ENCODE data around the gene STX3.
A peak's percentile ranks its signal among the peaks of the same experiment; 100 is the strongest.

- TF ChIP-seq CTCF (conservative IDR thresholded peaks at IDR 0.05 in 1 of 2, IDR thresholded peaks at IDR 0.05 in 1 of 2; ENCODE audit: extremely low read depth in 1 of 2, insufficient read depth in 1 of 2, low read depth in 1 of 2, low read length in 2 of 2) = peak; percentile 71 to 73
- no peak for TF ChIP-seq EZH2 (IDR thresholded peaks at IDR 0.05; ENCODE audit: borderline replicate concordance, low read length)
These were observed 67.9 kb downstream of the STX3 start for GRCh38 chr11:59822989-59823566.

Measured in mammary epithelial cell (primary cell).